Mesodermal cell (in vitro differentiated cells): Measurements from ENCODE around the gene SMIM13.
"Not testable (repeated sequence)": the region's sequence is repeated elsewhere in the genome, so short reads cannot be mapped to it uniquely, and the experiment has no call there.

ENCODE experiments used
- H3K27ac ChIP-seq: 2 replicates; pipeline ENCODE4 v1.7.0; 2013; ENCODE audit warnings: mild to moderate bottlenecking, low read depth, low read length, moderate library complexity; ENCODE audit not compliant: severe bottlenecking
- H3K36me3 ChIP-seq: 2 replicates; pipeline ENCODE4 v1.7.1; 2013; ENCODE audit warnings: mild to moderate bottlenecking, low read length, moderate library complexity; ENCODE audit not compliant: control insufficient read depth, insufficient read depth
- H3K4me1 ChIP-seq: one replicate; pipeline ENCODE4 v1.7.1; 2013; ENCODE audit warnings: mild to moderate bottlenecking, low read length; ENCODE audit not compliant: insufficient read depth, control insufficient read depth, poor library complexity, severe bottlenecking
- H3K4me3 ChIP-seq: 2 replicates; pipeline ENCODE4 v1.7.0; 2013; ENCODE audit warnings: low read length, control low read depth, mild to moderate bottlenecking; ENCODE audit not compliant: insufficient read depth, poor library complexity, severe bottlenecking; ENCODE audit errors: extremely low read depth
- H3K9me3 ChIP-seq: 2 replicates; pipeline ENCODE4 v1.7.1; 2013; ENCODE audit warnings: mild to moderate bottlenecking, low read length, moderate library complexity; ENCODE audit not compliant: control insufficient read depth
- WGBS, 2 experiments: methylation state at CpG; one replicate each; pipeline ENCODE4 v1.1.5; 2013; ENCODE audit warnings: missing lambda C conversion rate in 2 of 2; ENCODE audit not compliant: insufficient coverage in 2 of 2; 5-methylcytosine and 5-hydroxymethylcytosine counted together

SMIM13 gene

DNA sequence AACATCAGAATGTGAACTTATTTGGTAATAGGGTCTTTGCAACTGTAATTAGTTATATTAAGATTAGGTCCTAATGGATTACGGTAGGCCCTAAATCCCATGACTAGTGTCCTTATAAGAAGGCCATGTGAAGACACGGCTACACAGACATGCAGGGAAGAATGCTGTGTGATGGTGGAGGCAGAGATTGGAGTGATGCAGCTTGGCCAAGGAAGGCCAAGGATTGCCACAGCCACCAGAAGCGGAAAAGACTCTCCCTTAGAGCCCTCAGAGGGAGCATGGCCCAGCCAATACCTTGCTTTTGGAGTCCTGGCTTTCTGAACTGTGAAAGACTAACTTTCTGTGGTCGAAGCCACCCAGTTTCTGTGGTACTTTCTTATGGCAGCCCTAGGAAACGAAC is 9.7 kb upstream of the SMIM13 start:
- H3K9me3 ChIP-seq, result no peaks in the 10 kb centered on the region
- no peak overlapping the region for H3K4me3 ChIP-seq
- no peak overlapping the region for H3K27ac ChIP-seq
- no peaks in the 10 kb centered on the region for H3K36me3 ChIP-seq
- peaks cover 7% of the 10 kb centered on the region for H3K4me1 ChIP-seq
- 90% methylated on average over 3 to 4 of the region's 5 CpGs for WGBS, 2 experiments

DNA sequence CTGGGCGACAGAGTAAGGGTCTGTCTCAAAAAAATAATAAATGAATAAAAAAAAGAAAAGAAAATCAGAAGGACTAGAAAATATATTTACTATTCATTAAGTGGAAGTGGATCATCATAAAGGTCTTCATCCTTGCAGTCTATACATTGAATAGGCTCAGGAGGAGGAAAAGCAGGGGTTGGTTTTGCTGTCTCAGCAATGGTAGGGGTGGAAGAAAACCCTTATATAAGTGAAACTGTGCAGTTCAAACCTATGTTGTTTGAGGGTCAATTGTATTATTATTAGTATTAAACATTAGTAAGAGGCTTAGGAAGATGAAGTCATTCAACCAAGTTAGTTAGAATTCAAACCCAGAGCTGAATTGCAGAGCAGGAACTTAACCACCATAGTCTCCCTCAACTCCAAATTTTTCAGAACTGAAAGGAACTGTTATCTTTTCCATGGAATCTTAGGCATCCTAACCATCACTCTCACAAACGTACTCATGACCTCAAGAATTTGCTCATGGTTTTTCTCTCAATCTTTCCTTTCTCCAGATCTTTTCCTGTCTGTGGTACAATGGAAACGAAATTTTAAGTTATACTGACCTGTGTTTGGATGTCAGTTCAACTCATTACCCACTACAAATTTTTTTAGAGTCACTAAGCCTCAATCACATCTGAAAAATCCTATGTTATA is 7.7 kb upstream of the SMIM13 start:
- H3K27ac ChIP-seq, result peak overlapping the region; percentile 74

DNA sequence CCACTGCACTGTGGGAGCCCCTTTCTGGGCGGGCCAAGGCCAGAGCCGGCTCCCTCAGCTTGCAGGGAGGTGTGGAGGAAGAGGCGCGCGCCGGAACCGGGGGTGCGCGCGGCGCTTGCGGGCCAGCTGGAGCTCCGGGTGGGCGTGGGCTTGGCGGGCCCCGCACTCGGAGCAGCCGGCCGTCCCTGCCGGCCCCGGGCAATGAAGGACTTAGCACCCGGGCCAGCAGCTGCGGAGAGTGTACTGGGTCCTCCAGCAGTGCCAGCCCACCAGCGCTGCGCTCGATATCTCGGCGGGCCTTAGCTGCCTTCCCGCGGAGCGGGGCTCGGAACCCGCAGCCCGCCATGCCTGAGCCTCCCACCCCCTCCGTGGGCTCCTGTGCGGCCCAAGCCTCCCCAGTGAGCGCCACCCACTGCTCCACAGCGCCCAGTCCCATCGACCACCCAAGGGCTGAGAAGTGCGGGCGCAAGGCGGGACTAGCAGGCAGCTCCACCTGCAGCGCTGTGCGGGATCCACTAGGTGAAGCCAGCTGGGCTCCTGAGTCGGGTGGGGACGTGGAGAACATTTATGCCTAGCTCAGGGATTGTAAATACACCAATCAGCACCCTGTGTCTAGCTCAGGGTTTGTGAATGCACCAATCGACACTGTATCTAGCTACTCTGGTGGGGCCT is 6.4 kb upstream of the SMIM13 start:
- H3K4me1 ChIP-seq, H3K36me3 ChIP-seq, H3K4me3 ChIP-seq, H3K27ac ChIP-seq, H3K9me3 ChIP-seq: not testable (repeated sequence)
- 94 to 95% methylated on average over 38 to 46 of the region's 47 CpGs for WGBS, 2 experiments

More for the DNA sequence above, 7.7 kb upstream of the SMIM13 start:
- no peak overlapping the region for H3K4me3 ChIP-seq
- peaks cover 7% of the 10 kb centered on the region for H3K4me1 ChIP-seq
- WGBS, 2 experiments, result 0% methylated on average over 1 of the region's 3 CpGs; no CpG with 5 or more reads in 1 of the 2 experiments
- H3K36me3 ChIP-seq, result no peaks in the 10 kb centered on the region
- no peaks in the 10 kb centered on the region for H3K9me3 ChIP-seq

DNA sequence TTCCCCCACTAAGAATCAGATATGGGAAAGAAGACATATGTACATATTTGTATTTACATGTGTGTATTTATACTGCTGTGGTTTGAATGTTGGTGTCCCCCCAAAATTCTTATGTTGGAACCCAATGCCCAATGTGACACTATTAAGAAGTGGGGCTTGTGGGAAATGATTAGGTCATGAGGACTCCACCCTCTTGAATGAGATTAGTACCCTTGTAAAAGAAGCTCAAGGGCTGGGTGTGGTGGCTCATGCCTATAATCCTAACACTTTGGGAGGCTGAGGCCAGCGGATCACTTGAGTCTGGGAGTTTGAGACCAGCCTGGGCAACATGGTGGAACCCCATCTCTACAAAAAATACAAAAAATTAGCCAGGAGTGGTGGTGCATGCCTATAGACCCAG is 3.9 kb upstream of the SMIM13 start:
- H3K27ac ChIP-seq, result no peak overlapping the region
- H3K36me3 ChIP-seq, result no peaks in the 10 kb centered on the region
- H3K9me3 ChIP-seq, result no peaks in the 10 kb centered on the region
- no peak overlapping the region for H3K4me3 ChIP-seq
- peaks cover 7% of the 10 kb centered on the region for H3K4me1 ChIP-seq
- WGBS, 2 experiments, result no CpG with 5 or more reads among the region's 1 CpG

DNA sequence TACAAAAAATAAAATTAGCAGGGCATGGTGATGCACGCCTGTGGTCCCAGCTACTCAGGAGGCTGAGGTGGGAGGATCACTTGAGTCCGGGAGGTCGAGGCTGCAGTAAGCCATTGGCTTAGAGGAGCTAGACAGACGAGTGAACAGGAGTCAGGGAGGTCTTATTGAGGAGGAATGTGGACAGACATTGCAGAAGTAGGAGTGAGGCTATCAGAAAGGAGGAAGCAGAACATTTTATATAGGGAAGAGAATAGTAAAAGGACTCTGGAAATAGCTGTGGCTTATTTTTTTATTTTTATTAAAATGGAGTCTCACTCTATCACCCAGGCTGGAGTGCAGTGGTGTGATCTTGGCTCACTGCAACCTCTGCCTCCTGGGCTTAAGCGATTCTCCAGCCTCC is 2.5 kb upstream of the SMIM13 start:
- not testable (repeated sequence) for H3K27ac ChIP-seq, H3K36me3 ChIP-seq, H3K4me3 ChIP-seq, H3K9me3 ChIP-seq, H3K4me1 ChIP-seq
- 93 to 96% methylated on average over 5 of the region's 5 CpGs for WGBS, 2 experiments

DNA sequence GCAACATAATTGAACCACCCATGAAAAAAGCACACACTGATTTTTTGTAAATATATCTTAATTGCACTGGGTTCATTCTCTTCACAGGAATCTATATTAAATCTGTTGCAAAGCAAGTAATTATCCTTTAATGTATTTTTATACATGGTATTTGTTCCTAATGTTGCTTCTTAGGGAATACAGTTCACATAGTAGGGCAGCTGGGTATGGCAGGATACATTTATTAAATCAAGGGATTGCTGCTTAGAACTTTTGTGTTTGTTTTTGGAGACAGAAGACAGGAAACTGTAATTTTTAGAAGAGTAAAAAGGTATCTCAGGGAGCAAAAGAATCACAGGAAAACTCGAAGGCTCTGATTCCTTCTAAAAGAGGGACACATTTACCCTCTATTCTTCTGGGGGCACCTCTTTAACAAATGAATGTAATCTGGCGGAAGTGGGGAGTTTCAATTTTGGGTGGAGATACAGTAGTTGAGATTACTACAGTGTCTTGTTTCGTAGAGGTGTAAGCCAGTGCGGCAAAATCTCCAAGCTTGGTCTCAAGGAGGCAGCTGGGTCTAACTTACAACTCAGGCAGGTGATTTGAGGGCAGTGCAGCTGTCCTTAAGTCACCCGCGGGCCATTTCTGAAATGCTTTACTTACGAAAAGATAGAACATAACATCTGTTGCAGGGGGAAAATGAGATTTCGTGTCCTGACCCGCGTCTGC is 812 bp upstream of the SMIM13 start:
- Histone ChIP-seq H3K9me3 (no peaks in the 10 kb centered on the region), H3K27ac (peak overlapping the region; percentile 74), H3K4me3 (peak overlapping the region; percentile 80), H3K4me1 (no peaks in the 10 kb centered on the region), H3K36me3 (peaks cover 14% of the 10 kb centered on the region)
- WGBS, 2 experiments, result 6 to 7% methylated on average over 8 to 9 of the region's 10 CpGs

DNA sequence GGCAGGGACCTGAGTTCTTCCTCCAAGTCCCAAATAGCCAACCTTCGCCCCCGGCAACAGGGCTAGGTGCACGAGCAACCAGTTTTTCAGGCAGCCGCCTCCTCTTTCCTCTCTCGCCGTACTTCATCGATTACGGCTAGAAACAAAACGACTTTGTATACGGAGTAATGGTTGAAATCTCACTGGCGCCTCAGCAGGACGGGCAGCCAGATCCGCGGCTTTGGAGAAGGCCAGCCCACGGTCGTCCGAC is 333 bp upstream of the SMIM13 start:
- peak overlapping the region; percentile 74 for H3K27ac ChIP-seq

DNA sequence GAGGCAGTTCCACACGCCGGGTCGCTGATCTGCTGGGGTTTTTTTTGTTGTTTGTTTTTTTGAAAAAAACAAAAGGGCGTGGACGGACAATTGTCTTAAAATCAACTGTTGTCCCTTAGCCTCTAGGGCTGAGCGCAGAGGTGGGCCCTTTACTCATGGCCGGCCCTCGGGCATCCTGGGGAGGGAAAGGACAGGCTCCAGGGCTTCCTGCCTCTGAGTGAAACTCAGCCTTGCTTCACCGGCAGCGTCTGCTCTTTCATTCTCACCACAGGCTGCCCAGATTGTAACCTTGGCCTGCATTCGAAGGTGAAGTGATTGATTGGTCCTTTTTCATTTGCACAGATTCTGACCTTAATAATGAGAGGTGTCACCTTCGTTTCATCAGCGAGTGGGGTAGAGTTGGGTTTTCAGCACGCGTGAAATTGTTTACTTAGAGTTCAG is 797 bp downstream of the SMIM13 start:
- H3K27ac ChIP-seq, result peak overlapping the region; percentile 92
- H3K4me3 ChIP-seq, result peak overlapping the region; percentile 80
- WGBS, 2 experiments, result 0% methylated on average over 8 to 9 of the region's 15 CpGs
- H3K9me3 ChIP-seq, result no peaks in the 10 kb centered on the region
- H3K36me3 ChIP-seq, result peaks cover 27% of the 10 kb centered on the region
- no peaks in the 10 kb centered on the region for H3K4me1 ChIP-seq

More for the DNA sequence above, 333 bp upstream of the SMIM13 start:
- Histone ChIP-seq H3K4me3 (peak overlapping the region; percentile 80), H3K9me3 (no peaks in the 10 kb centered on the region), H3K36me3 (peaks cover 19% of the 10 kb centered on the region), H3K4me1 (no peaks in the 10 kb centered on the region)
- WGBS, 2 experiments, result 0% methylated on average over 10 to 13 of the region's 17 CpGs

DNA sequence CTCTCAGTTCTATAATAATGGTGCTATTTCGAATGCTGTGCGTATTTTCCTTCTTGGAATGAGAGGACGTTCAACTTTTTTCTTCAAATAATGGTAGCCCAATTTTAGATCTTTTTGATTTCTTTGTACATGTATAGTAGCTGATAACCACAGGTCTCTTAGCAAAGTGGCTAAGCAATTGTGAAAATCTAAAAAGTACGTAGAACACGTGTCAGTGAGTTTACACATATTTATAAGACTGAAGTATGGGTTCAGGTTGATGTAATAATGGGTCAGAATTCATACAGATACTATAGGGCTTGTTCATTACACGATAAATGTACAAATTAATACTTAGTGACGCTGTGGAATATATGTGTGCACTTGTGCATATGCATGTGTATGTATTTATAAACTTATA is 1.3 kb downstream of the SMIM13 start:
- no peak overlapping the region for H3K27ac ChIP-seq
- H3K4me3 ChIP-seq, result peak overlapping the region; percentile 80
- H3K4me1 ChIP-seq, result no peaks in the 10 kb centered on the region
- peaks cover 32% of the 10 kb centered on the region for H3K36me3 ChIP-seq
- 43% methylated on average over 3 of the region's 7 CpGs; no CpG with 5 or more reads in 1 of the 2 experiments for WGBS, 2 experiments
- peaks cover 2% of the 10 kb centered on the region for H3K9me3 ChIP-seq

DNA sequence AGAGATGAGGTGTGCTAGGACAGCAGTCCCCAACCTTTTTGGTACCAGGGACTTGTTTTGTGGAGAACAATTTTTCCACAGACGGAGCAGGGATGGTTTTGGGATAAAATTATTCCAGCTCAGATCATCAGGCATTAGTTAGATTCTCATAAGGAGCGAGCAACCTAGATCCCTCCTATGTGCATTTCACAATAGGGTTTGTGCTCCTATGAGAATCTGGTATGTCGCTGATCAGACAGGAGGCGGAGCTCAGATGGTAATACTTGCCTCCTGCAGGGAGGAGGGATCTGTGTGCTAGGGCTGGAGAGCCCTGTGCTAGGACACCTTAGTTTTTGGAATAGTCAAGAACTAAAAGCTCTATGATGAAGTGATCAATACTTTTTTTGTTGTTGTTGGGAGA is 2.5 kb downstream of the SMIM13 start:
- H3K9me3 ChIP-seq, result peaks cover 7% of the 10 kb centered on the region
- H3K27ac ChIP-seq, result no peak overlapping the region
- H3K4me3 ChIP-seq, result no peak overlapping the region
- WGBS, 2 experiments, result 75 to 88% methylated on average over 2 of the region's 4 CpGs
- H3K4me1 ChIP-seq, result no peaks in the 10 kb centered on the region
- H3K36me3 ChIP-seq, result peaks cover 38% of the 10 kb centered on the region

DNA sequence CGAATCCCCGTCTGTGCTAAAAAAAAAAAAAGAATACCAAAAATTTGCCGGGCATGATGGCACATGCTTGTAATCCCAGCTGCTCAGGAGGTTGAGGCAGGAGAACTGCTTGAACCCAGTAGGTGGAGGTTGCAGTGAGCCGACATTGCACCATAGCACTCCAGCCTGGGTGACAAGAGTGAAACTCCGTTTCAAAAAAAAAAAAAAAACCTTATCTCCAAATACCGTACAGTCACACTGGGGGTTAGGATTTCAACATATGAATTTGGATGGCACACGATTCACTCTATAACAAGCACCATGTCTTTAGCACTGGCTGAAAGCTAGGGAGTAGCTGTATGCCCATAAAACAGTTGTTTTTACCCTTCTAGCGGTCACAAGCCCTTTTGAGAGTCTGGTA is 3.8 kb downstream of the SMIM13 start:
- peaks cover 7% of the 10 kb centered on the region for H3K9me3 ChIP-seq
- H3K27ac ChIP-seq, result no peak overlapping the region
- peaks cover 44% of the 10 kb centered on the region for H3K36me3 ChIP-seq
- WGBS, 2 experiments, result 91 to 100% methylated on average over 3 to 6 of the region's 8 CpGs
- H3K4me3 ChIP-seq, result no peak overlapping the region
- no peaks in the 10 kb centered on the region for H3K4me1 ChIP-seq
